Fibroblast of villous mesenchyme (primary cell): ENCODE data around the gene SRP9. TPM values are rescaled to one million over a fixed set of nuclear protein-coding genes. Genes with fewer than 3 reads are reported as not detected.
"Not testable (repeated sequence)": the region's sequence is repeated elsewhere in the genome, so short reads cannot be mapped to it uniquely, and the experiment has no call there.

ENCODE experiments used
- DNase-seq: peaks from one replicate; pipeline ENCODE4 v3.0.0-alpha.2; 2010; ENCODE audit warnings: low read depth
- H3K4me3 ChIP-seq: 2 replicates; pipeline ENCODE4 v1.5.1; 2011; ENCODE audit warnings: low read depth, mild to moderate bottlenecking, low read length
- total RNA-seq: library from RNA; depleted of rRNA; stranded (reverse); fragments of >200 nt; gene quantifications from 2 replicates; pipeline ENCODE4 v1.2.3, GENCODE V29; 2012
- TF ChIP-seq, protein P1 (sequence below): IDR thresholded peaks from 2 replicates; pipeline ENCODE4 v1.5.1; 2012; ENCODE audit warnings: low read depth, mild to moderate bottlenecking, low read length; ENCODE audit not compliant: insufficient read depth

SRP9 gene
- total RNA-seq, 1 donor = 232 TPM

DNA sequence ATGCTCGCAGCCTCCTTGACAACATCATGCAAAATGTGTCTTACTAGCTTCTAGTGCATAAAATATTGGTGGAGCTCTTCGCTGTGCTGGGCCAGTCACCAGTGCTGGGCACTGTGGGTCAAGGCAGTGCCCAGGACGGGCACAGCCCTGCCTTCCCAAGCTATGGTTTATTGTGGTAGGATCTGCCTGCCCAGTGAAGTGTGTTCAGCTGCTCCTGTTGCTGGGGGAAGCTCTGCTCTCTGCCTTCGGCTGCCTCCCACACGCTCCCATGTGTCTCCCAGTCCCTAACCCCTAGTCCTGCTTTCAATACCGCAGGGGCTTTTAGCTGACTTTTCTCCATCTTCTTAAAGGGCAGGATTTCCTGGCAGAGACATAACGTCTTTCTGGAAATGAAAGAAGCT, 48.0 kb downstream of the SRP9 start:
- TF ChIP-seq, protein P1, sequence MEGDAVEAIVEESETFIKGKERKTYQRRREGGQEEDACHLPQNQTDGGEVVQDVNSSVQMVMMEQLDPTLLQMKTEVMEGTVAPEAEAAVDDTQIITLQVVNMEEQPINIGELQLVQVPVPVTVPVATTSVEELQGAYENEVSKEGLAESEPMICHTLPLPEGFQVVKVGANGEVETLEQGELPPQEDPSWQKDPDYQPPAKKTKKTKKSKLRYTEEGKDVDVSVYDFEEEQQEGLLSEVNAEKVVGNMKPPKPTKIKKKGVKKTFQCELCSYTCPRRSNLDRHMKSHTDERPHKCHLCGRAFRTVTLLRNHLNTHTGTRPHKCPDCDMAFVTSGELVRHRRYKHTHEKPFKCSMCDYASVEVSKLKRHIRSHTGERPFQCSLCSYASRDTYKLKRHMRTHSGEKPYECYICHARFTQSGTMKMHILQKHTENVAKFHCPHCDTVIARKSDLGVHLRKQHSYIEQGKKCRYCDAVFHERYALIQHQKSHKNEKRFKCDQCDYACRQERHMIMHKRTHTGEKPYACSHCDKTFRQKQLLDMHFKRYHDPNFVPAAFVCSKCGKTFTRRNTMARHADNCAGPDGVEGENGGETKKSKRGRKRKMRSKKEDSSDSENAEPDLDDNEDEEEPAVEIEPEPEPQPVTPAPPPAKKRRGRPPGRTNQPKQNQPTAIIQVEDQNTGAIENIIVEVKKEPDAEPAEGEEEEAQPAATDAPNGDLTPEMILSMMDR = no peak
- no peak for DNase-seq
- no peak overlapping the region for H3K4me3 ChIP-seq

- TF ChIP-seq, protein P1 = no peak
- no peak overlapping the region for H3K4me3 ChIP-seq
- no peak for DNase-seq
These were observed 49.5 kb downstream of the SRP9 start for GRCh38 chr1:225827076-225827475.

GRCh38 chr1:225828706-225829345, 51.2 kb downstream of the SRP9 start:
- H3K4me3 ChIP-seq = no peak overlapping the region
- TF ChIP-seq, protein P1 = no peak
- DNase-seq = no peak

DNA sequence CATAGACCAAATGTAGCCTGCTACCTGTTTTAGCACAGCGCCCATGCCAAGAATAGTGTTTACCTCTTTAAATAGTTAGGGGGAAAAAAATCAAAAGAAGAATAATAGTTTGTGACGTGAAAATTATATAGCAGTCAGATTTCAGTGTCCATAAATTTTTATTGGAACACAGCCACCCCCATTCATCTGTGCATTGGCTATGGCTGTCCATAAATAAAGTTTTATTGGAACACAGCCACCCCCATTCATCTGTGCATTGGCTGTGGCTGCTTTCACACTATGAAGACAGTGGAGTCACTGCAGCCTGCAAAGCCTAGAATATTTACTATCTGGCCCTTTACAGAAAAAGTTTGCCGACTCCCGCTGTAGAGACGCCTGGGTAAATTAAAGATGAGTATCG, 53.2 kb downstream of the SRP9 start:
- TF ChIP-seq, protein P1 = no peak
- H3K4me3 ChIP-seq = no peak overlapping the region
- no peak for DNase-seq

- DNase-seq = peak; percentile 46
- TF ChIP-seq, protein P1 = no peak
- no peak overlapping the region for H3K4me3 ChIP-seq
These were observed 57.0 kb downstream of the SRP9 start for GRCh38 chr1:225834417-225835329.

- TF ChIP-seq, protein P1 = no peak
- H3K4me3 ChIP-seq = no peak overlapping the region
- DNase-seq = no peak
These were observed 58.2 kb downstream of the SRP9 start for GRCh38 chr1:225835856-225836255.

- H3K4me3 ChIP-seq, DNase-seq: not testable (repeated sequence)
These were observed 58.7 kb downstream of the SRP9 start for GRCh38 chr1:225836296-225836695.
